GM12891 (cell line): ENCODE measurements around the gene FN3K.

Experiments used
- POLR2A ChIP-seq: IDR thresholded peaks from 2 replicates; pipeline ENCODE4 v1.6.1; 2011; ENCODE audit warnings: low read depth, low read length, control low read depth
- POLR2AphosphoS5 ChIP-seq: IDR thresholded peaks from 2 replicates; pipeline ENCODE4 v1.6.1; 2011; ENCODE audit warnings: low read depth, low read length, control low read depth
- POU2F2 ChIP-seq: IDR thresholded peaks from 2 replicates; pipeline ENCODE4 v1.6.1; 2011; ENCODE audit warnings: low read depth, mild to moderate bottlenecking, control low read depth, low read length, moderate library complexity
- SPI1 ChIP-seq: IDR thresholded peaks from 2 replicates; pipeline ENCODE4 v1.6.1; 2011; ENCODE audit warnings: low read depth, low read length, control low read depth
- TAF1 ChIP-seq: IDR thresholded peaks from 2 replicates; pipeline ENCODE4 v1.6.1; 2011; ENCODE audit warnings: low read depth, low read length, control low read depth

- TF ChIP-seq TAF1 (no peak), POLR2AphosphoS5 (no peak), POLR2A (no peak), POU2F2 (no peak), SPI1 (no peak)
These were observed 46.3 kb upstream of the FN3K start for GRCh38 chr17:82689077-82689476.
